RWPE2 (cell line): ENCODE results near the gene P2RX4.

Experiments
- ATAC-seq: fragments of 200-7000 bp; cut with Tn5 transposase; 3 replicates; pipeline ENCODE4 v1.9.1; 2021; ENCODE audit warnings: low read depth
- DNase-seq: peaks from one replicate; pipeline ENCODE4 v3.0.0-alpha.2; 2020; ENCODE audit warnings: low spot score
- H3K27ac ChIP-seq: fragments of 450-650 bp; 2 replicates; pipeline ENCODE4 v1.5.1; 2017; ENCODE audit warnings: mild to moderate bottlenecking; ENCODE audit not compliant: poor library complexity, severe bottlenecking
- H3K27me3 ChIP-seq: fragments of 250-450 bp; sonication (Bioruptor Pico); 2 replicates; pipeline ENCODE4 v1.5.1; 2021; ENCODE audit warnings: mild to moderate bottlenecking, moderate library complexity; ENCODE audit not compliant: insufficient read depth, poor library complexity, severe bottlenecking
- H3K36me3 ChIP-seq: fragments of 250-450 bp; sonication (Bioruptor Pico); 2 replicates; pipeline ENCODE4 v1.5.1; 2020; ENCODE audit warnings: low read depth, mild to moderate bottlenecking, moderate library complexity
- H3K4me1 ChIP-seq: fragments of 250-450 bp; sonication (Bioruptor Pico); 2 replicates; pipeline ENCODE4 v1.5.1; 2021; ENCODE audit warnings: mild to moderate bottlenecking, moderate library complexity; ENCODE audit not compliant: insufficient read depth, poor library complexity, severe bottlenecking
- H3K4me3 ChIP-seq: fragments of 250-450 bp; sonication (Bioruptor Pico); 2 replicates; pipeline ENCODE4 v1.5.1; 2021; ENCODE audit warnings: mild to moderate bottlenecking, moderate library complexity; ENCODE audit not compliant: severe bottlenecking
- H3K9me3 ChIP-seq: fragments of 250-450 bp; sonication (Bioruptor Pico); 2 replicates; pipeline ENCODE4 v1.5.1; 2021; ENCODE audit warnings: mild to moderate bottlenecking, moderate library complexity; ENCODE audit not compliant: severe bottlenecking
- TF ChIP-seq, protein P1 (sequence below): fragments of 450-650 bp; IDR thresholded peaks from one replicate; pipeline ENCODE4 v1.5.1; 2017; ENCODE audit warnings: mild to moderate bottlenecking, moderate library complexity; ENCODE audit not compliant: poor library complexity, severe bottlenecking

Gene P2RX4

DNA sequence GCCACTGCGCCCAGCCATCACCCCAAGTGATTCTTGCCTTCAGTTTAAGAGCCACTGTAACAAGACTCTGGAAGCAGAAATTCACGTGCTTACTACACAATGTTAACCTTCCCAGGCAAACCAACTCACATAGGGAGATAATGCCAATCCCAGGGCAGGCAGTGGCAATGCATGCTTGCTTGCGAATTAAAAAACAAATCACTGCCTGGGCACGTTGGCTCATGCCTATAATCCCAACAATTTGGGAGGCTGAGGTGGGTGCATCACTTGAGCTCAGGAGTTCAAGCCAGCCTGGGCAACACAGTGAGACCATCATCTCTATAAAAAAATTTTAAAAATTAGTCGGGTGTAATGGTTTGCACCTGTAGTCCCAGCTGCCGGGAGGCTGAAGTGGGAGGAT lies 37.8 kb upstream of the P2RX4 start:
- no peak for ATAC-seq

DNA sequence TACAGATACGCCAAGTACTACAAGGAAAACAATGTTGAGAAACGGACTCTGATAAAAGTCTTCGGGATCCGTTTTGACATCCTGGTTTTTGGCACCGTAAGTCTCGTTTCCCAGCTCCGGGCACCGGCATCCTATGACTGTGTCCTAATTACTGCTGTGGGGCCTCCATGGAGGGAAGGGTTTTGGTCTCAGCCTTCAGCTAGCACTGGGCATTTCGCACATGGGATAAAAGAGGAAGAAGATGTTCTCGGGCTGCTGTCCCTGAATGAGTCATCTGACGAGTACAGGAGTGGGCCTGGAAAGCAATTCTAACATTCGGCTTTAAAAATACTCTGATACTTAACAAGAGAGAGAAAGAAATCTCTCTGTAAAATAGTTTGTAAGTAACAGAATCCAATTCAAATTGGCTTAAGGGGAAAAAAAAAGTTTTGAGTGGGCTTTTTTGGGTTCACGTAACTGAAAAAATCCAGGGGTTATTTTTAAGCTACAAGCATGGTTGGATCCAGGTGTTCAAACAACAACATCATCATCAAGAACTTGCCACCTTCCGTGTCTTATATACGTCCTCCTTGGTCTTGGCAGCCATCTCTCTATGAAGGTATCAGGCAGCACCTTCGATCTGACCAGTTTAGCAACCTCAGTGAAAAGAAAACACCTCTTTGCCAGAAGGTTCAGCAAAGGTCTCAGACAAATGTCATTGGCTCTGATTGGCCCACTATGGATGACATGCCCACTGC lies 34.4 kb upstream of the P2RX4 start:
- DNase-seq (no peak), ATAC-seq (no peak)
- H3K36me3 ChIP-seq: no peaks in the 10 kb centered on the region
- no peaks in the 10 kb centered on the region for H3K9me3 ChIP-seq
- H3K27ac ChIP-seq: no peak overlapping the region
- H3K4me3 ChIP-seq: no peak overlapping the region
- H3K27me3 ChIP-seq: no peaks in the 10 kb centered on the region
- no peaks in the 10 kb centered on the region for H3K4me1 ChIP-seq
- TF ChIP-seq, protein P1, sequence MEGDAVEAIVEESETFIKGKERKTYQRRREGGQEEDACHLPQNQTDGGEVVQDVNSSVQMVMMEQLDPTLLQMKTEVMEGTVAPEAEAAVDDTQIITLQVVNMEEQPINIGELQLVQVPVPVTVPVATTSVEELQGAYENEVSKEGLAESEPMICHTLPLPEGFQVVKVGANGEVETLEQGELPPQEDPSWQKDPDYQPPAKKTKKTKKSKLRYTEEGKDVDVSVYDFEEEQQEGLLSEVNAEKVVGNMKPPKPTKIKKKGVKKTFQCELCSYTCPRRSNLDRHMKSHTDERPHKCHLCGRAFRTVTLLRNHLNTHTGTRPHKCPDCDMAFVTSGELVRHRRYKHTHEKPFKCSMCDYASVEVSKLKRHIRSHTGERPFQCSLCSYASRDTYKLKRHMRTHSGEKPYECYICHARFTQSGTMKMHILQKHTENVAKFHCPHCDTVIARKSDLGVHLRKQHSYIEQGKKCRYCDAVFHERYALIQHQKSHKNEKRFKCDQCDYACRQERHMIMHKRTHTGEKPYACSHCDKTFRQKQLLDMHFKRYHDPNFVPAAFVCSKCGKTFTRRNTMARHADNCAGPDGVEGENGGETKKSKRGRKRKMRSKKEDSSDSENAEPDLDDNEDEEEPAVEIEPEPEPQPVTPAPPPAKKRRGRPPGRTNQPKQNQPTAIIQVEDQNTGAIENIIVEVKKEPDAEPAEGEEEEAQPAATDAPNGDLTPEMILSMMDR: no peak

More for the DNA sequence above, 37.8 kb upstream of the P2RX4 start:
- DNase-seq: no peak
- no peak overlapping the region for H3K4me3 ChIP-seq
- TF ChIP-seq, protein P1: no peak
- H3K27ac ChIP-seq: no peak overlapping the region
- no peaks in the 10 kb centered on the region for H3K36me3 ChIP-seq
- no peaks in the 10 kb centered on the region for H3K27me3 ChIP-seq
- H3K9me3 ChIP-seq: no peaks in the 10 kb centered on the region
- H3K4me1 ChIP-seq: no peaks in the 10 kb centered on the region

DNA sequence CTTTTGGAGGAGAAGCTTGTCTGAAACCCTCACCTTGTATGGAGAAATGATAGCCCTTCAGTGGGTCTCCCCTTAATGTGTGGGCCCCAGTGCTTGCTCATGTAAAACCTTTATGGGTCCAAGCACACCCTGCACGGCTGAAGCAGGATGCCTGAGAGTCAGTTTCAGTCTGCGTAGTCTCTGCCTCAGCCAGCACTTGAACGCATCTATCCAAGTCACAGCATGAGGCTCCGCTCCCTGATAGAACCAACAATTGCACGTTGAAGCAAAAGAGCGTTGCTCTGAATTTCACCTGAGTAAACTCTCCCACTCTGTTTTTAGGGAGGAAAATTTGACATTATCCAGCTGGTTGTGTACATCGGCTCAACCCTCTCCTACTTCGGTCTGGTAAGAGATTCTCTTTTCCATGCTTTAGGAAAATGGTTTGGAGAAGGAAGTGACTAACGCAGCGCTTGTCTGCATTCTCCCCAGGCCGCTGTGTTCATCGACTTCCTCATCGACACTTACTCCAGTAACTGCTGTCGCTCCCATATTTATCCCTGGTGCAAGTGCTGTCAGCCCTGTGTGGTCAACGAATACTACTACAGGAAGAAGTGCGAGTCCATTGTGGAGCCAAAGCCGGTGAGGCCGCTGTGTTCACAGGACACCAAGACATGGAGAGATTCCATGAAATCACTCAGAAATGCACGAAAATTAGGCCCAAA lies 33.0 kb upstream of the P2RX4 start:
- no peaks in the 10 kb centered on the region for H3K27me3 ChIP-seq
- TF ChIP-seq, protein P1: no peak
- no peaks in the 10 kb centered on the region for H3K9me3 ChIP-seq
- H3K36me3 ChIP-seq: no peaks in the 10 kb centered on the region
- no peak overlapping the region for H3K4me3 ChIP-seq
- no peaks in the 10 kb centered on the region for H3K4me1 ChIP-seq
- DNase-seq: no peak
- ATAC-seq: no peak
- no peak overlapping the region for H3K27ac ChIP-seq

DNA sequence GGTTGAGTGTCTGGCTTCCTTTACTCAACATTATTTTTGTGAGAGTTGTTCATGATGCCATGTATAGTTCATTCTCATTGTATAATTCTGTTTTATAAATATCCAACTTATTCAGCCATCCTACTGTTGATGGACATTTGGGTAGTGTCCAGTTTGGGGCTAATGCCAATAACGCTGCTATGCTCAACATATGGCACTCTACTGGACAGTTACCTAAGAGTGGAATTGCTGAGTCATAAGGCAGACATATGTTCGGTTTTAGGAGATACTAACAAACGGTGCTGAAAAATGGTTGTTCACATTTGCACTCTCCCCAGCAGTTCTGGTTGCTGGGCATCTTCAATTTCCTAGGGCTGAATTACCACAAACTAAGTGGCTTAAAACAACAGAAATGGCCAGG lies 28.7 kb upstream of the P2RX4 start:
- ATAC-seq (no peak), DNase-seq (no peak)
- Histone ChIP-seq H3K27ac (no peak overlapping the region), H3K9me3 (no peaks in the 10 kb centered on the region), H3K4me1 (peaks cover 8% of the 10 kb centered on the region), H3K36me3 (no peaks in the 10 kb centered on the region), H3K27me3 (no peaks in the 10 kb centered on the region), H3K4me3 (no peak overlapping the region)
- TF ChIP-seq, protein P1: no peak
